ENCODE data around the gene DNAH2. TPM values are rescaled to one million over a fixed set of nuclear protein-coding genes. Genes with fewer than 3 reads are reported as not detected.

Gene DNAH2
- total RNA-seq, 4 donors from 2014 or later = under 0.01 to 1.4 (median under 0.01) TPM

- DNase-seq (ENCODE audit: low spot score in 2 of 2) = no peak
- H3K9me3 ChIP-seq = no peaks in the 10 kb centered on the region
- WGBS, 2 donors = 31 to 35% methylated on average over 20 of the region's 20 CpGs
- H3K36me3 ChIP-seq = no peaks in the 10 kb centered on the region
- H3K27me3 ChIP-seq = peaks cover 0 to 66% of the 10 kb centered on the region in 2 donors
- TF ChIP-seq POLR2A (IDR thresholded peaks at IDR 0.05) = no peak
- no peak for TF ChIP-seq CTCF (IDR thresholded peaks at IDR 0.05)
- TF ChIP-seq EP300 (IDR thresholded peaks at IDR 0.05) = no peak
- H3K27ac ChIP-seq = no peak overlapping the region
- H3K4me3 ChIP-seq = peak overlapping the region in 3 of 4 donors; percentile 42 to 62 (median 48)
- peaks cover 0 to 20% (median 18%) of the 10 kb centered on the region in 4 donors for H3K4me1 ChIP-seq
These were observed 1.3 kb upstream of the DNAH2 start for GRCh38 chr17:7715936-7716886.

GRCh38 chr17:7717756-7718350 is 309 bp downstream of the DNAH2 start:
- Histone ChIP-seq H3K27me3 (peaks cover 0 to 55% of the 10 kb centered on the region in 2 donors), H3K9me3 (no peaks in the 10 kb centered on the region), H3K36me3 (no peaks in the 10 kb centered on the region), H3K27ac (peak overlapping the region in 1 of 4 donors; percentile 55), H3K4me1 (peaks cover 0 to 20% (median 18%) of the 10 kb centered on the region in 4 donors), H3K4me3 (peak overlapping the region; percentile 42 to 62 (median 50))
- TF ChIP-seq EP300 (IDR thresholded peaks at IDR 0.05) (no peak), CTCF (IDR thresholded peaks at IDR 0.05) (no peak), POLR2A (IDR thresholded peaks at IDR 0.05) (no peak)
- 5 to 6% methylated on average over 16 of the region's 16 CpGs for WGBS, 2 donors
- no peak for DNase-seq (ENCODE audit: low spot score in 2 of 2)

GRCh38 chr17:7719661-7720060 is 2.1 kb downstream of the DNAH2 start:
- TF ChIP-seq EP300 (IDR thresholded peaks at IDR 0.05) (no peak), CTCF (IDR thresholded peaks at IDR 0.05) (no peak), POLR2A (IDR thresholded peaks at IDR 0.05) (no peak)
- Histone ChIP-seq H3K27ac (no peak overlapping the region), H3K9me3 (no peaks in the 10 kb centered on the region), H3K4me3 (no peak overlapping the region), H3K27me3 (peaks cover 0 to 48% of the 10 kb centered on the region in 2 donors), H3K36me3 (no peaks in the 10 kb centered on the region), H3K4me1 (peaks cover 0 to 20% (median 18%) of the 10 kb centered on the region in 4 donors)
- 58 to 68% methylated on average over 9 of the region's 9 CpGs for WGBS, 2 donors
- DNase-seq (ENCODE audit: low spot score in 2 of 2) = no peak

GRCh38 chr17:7720125-7720524 is 2.6 kb downstream of the DNAH2 start:
- H3K27ac ChIP-seq = no peak overlapping the region
- no peaks in the 10 kb centered on the region for H3K9me3 ChIP-seq
- 49 to 54% methylated on average over 4 of the region's 4 CpGs for WGBS, 2 donors
- TF ChIP-seq CTCF (IDR thresholded peaks at IDR 0.05) (no peak), EP300 (IDR thresholded peaks at IDR 0.05) (no peak), POLR2A (IDR thresholded peaks at IDR 0.05) (no peak)
- no peaks in the 10 kb centered on the region for H3K36me3 ChIP-seq
- DNase-seq (ENCODE audit: low spot score in 2 of 2) = no peak
- H3K27me3 ChIP-seq = peaks cover 0 to 43% of the 10 kb centered on the region in 2 donors
- H3K4me1 ChIP-seq = peaks cover 0 to 20% (median 18%) of the 10 kb centered on the region in 4 donors
- no peak overlapping the region for H3K4me3 ChIP-seq

- no peak for DNase-seq (ENCODE audit: low spot score in 2 of 2)
- 46 to 56% methylated on average over 2 of the region's 2 CpGs for WGBS, 2 donors
- Histone ChIP-seq H3K27ac (no peak overlapping the region), H3K4me1 (peaks cover 0 to 15% (median 13%) of the 10 kb centered on the region in 4 donors), H3K36me3 (no peaks in the 10 kb centered on the region), H3K9me3 (no peaks in the 10 kb centered on the region), H3K4me3 (no peak overlapping the region), H3K27me3 (peaks cover 0 to 34% of the 10 kb centered on the region in 2 donors)
- TF ChIP-seq EP300 (IDR thresholded peaks at IDR 0.05) (no peak), CTCF (IDR thresholded peaks at IDR 0.05) (no peak), POLR2A (IDR thresholded peaks at IDR 0.05) (no peak)
These were observed 4.1 kb downstream of the DNAH2 start for GRCh38 chr17:7721612-7722011.

All from tibial nerve (tissue), 4 donors.